ENCODE data around the gene THOP1. TPM values are rescaled to one million over a fixed set of nuclear protein-coding genes. Genes with fewer than 3 reads are reported as not detected.

The THOP1 gene
- total and polyA plus RNA-seq, 7 donors, result 46.0 to 92.2 (median 59.0) TPM

GRCh38 chr19:2756921-2757881 is 28.1 kb upstream of the THOP1 start:
- intact Hi-C loops (cut with DNase I), result no loop called here
- H3K4me1 ChIP-seq, result no peaks in the 10 kb centered on the region
- no peak for TF ChIP-seq CTCF (IDR thresholded peaks at IDR 0.05)
- no peak for ATAC-seq
- H3K4me3 ChIP-seq, result no peak overlapping the region
- DNase-seq, result no peak
- H3K27ac ChIP-seq, result no peak overlapping the region
- peaks cover 0 to 81% of the 10 kb centered on the region in 2 donors for H3K36me3 ChIP-seq (ENCODE audit: insufficient read depth in 1 of 2, low read depth in 1 of 2)
- H3K9me3 ChIP-seq, result no peaks in the 10 kb centered on the region
- no peaks in the 10 kb centered on the region for H3K27me3 ChIP-seq (ENCODE audit: insufficient read depth in 3 of 3, low read length in 2 of 3)
- 90 to 93% (median 92%) methylated on average over 44 to 48 of the region's 48 CpGs for WGBS, 3 donors

DNA sequence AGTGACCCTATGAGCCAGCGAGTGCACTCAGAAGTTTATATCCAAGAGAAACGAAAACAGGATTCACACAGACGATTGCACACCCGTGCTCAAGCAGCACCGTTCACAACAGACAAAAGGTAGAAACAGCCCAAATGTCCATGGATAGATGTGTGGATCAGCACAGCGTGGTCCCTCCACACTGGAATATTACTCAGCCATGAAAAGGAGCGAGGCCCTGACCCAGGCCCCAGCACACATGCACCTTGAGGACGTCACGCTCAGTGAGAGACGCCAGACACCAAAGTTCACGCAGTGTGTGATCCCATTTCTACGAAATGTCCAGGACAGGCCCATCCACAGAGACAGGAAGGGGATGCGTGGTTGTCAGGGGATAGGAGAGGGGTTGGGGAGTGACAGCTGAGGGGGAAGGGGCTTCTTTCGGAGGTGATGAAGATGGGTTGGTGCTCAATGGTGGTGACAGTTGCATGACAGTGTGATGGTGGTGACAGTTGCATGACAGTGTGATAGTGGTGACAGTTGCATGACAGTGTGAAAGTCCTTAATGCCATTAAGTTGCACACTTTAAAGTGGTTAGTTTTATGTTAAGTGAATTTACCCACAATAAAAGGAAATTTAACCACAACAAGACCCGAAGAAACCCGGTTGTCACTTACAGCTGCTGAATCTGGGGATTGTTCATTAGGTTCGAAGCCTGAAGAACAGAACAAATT is 26.5 kb upstream of the THOP1 start:
- no peaks in the 10 kb centered on the region for H3K27me3 ChIP-seq (ENCODE audit: insufficient read depth in 3 of 3, low read length in 2 of 3)
- intact Hi-C loops (cut with DNase I), result no loop called here
- H3K27ac ChIP-seq, result no peak overlapping the region
- H3K36me3 ChIP-seq (ENCODE audit: insufficient read depth in 1 of 2, low read depth in 1 of 2), result peaks cover 0 to 90% of the 10 kb centered on the region in 2 donors
- WGBS, 3 donors, result 91 to 92% (median 92%) methylated on average over 17 of the region's 17 CpGs
- no peak for TF ChIP-seq CTCF (IDR thresholded peaks at IDR 0.05)
- no peak overlapping the region for H3K4me3 ChIP-seq
- ATAC-seq (no peak), DNase-seq (no peak)
- no peaks in the 10 kb centered on the region for H3K9me3 ChIP-seq
- no peaks in the 10 kb centered on the region for H3K4me1 ChIP-seq

DNA sequence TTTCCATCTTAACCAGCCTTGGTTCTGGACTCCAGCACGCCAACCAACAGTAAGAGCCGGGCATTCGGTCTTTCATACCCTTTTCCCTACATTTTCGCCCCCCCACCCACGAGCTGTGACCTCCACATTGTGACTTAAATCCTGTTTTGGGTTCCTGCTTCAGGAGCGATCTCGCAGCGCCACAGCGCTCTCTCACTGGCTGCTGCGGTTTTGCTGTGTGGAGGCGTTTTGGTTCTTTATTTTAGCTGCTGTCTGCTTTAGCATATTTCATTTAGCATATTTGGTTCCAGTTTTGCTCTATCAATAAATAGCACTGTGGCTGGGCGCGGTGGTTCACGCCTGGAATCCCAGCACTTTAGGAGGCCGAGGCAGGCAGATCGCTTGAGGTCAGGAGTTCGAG is 25.9 kb upstream of the THOP1 start:
- H3K27me3 ChIP-seq (ENCODE audit: insufficient read depth in 3 of 3, low read length in 2 of 3), result no peaks in the 10 kb centered on the region
- intact Hi-C loops (cut with DNase I), result no loop called here
- H3K27ac ChIP-seq, result no peak overlapping the region
- TF ChIP-seq CTCF (IDR thresholded peaks at IDR 0.05), result no peak
- no peaks in the 10 kb centered on the region for H3K4me1 ChIP-seq
- 94 to 97% (median 96%) methylated on average over 17 of the region's 17 CpGs for WGBS, 3 donors
- DNase-seq (no peak), ATAC-seq (no peak)
- H3K36me3 ChIP-seq (ENCODE audit: insufficient read depth in 1 of 2, low read depth in 1 of 2), result peaks cover 0 to 90% of the 10 kb centered on the region in 2 donors
- H3K4me3 ChIP-seq, result no peak overlapping the region
- H3K9me3 ChIP-seq, result no peaks in the 10 kb centered on the region

GRCh38 chr19:2759965-2760364 is 25.3 kb upstream of the THOP1 start:
- Histone ChIP-seq H3K9me3 (no peaks in the 10 kb centered on the region), H3K27ac (no peak overlapping the region), H3K36me3 (ENCODE audit: insufficient read depth in 1 of 2, low read depth in 1 of 2) (peaks cover 2 to 90% of the 10 kb centered on the region in 2 donors), H3K27me3 (ENCODE audit: insufficient read depth in 3 of 3, low read length in 2 of 3) (no peaks in the 10 kb centered on the region), H3K4me1 (no peaks in the 10 kb centered on the region), H3K4me3 (no peak overlapping the region)
- 93 to 96% (median 95%) methylated on average over 7 of the region's 7 CpGs for WGBS, 3 donors
- TF ChIP-seq CTCF (IDR thresholded peaks at IDR 0.05), result no peak
- DNase-seq, result no peak
- intact Hi-C loops (cut with DNase I), result no loop called here
- ATAC-seq, result no peak
